Breast epithelium (tissue), 3 donors: ENCODE results near the gene PRX.

Source experiments
- CTCF ChIP-seq, 3 donors: fragments of 450-650 bp; IDR thresholded peaks; one replicate each; pipeline ENCODE4 v1.5.1; 2016 to 2017; ENCODE audit warnings: antibody characterized with exemption in 3 of 3, mild to moderate bottlenecking in 3 of 3, moderate library complexity in 3 of 3
- POLR2A ChIP-seq: fragments of 450-650 bp; IDR thresholded peaks from one replicate; pipeline ENCODE4 v1.6.1; 2016; ENCODE audit warnings: antibody characterized with exemption, mild to moderate bottlenecking, moderate library complexity
- POLR2AphosphoS5 ChIP-seq, 3 donors: sonication (generic); formaldehyde crosslinking; IDR thresholded peaks; one replicate each; pipeline ENCODE4 v1.6.1; 2017; ENCODE audit warnings: antibody characterized with exemption in 3 of 3

GRCh38 chr19:40392123-40392522, 21.1 kb downstream of the PRX start:
- TF ChIP-seq CTCF (IDR thresholded peaks at IDR 0.05) (no peak), POLR2A (no peak), POLR2AphosphoS5 (IDR thresholded peaks at IDR 0.05) (no peak)
